ENCODE results near the gene BICC1.
"Not testable (repeated sequence)": the region's sequence is repeated elsewhere in the genome, so short reads cannot be mapped to it uniquely, and the experiment has no call there.

Gene BICC1

DNA sequence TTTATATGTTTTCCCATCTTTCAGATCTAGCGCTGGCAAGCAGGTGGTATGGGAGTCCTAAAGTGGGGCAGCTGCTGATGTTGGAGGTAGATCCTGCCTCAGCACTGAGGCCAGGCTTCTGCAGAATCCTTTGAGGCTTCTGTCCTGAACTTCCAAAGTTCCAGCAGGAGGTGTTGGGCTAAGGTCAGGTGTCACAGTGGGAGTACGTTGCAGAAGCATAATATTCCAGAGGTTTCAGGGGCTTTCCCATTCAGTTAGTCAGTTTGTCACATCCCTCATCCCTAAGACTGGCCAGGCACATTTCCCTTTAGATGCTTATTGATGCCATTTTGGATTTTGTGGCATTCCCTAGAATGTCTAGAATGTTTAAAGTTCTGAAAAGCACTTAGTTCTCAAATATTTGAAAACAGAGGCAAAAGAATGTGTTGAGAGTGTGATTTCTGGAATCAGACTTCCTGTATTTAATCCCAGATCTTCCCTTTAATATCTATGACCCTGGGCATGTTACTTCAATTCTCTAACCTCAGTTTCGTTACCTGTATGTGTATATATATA lies 344.7 kb downstream of the BICC1 start:
- peak; percentile 6 for DNase-seq (ENCODE audit: low spot score)

DNA sequence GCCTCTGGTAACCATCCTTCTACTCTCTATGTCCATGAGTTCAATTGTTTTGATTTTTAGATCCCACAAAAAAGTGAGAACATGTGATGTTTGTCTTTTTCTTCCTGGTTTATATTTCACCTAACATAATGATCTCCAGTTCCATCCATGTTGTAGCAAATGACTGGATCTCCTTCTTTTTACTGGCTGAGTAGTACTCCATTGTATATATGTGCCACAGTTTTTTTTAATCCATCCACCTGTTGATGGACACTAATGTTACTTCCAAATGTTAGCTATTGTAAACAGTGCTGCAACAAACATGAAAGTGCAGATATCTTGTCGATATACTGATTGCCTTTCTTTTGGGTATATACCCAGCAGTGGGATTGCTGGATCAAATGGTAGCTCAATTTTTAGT lies 345.5 kb downstream of the BICC1 start:
- DNase-seq (ENCODE audit: low spot score) = not testable (repeated sequence)

- DNase-seq (ENCODE audit: low spot score) = peak; percentile 45
Measured at GRCh38 chr10:58859526-58859925, 346.9 kb downstream of the BICC1 start.

GRCh38 chr10:58867683-58868082 lies 355.0 kb downstream of the BICC1 start:
- DNase-seq (ENCODE audit: low spot score) = no peak

DNA sequence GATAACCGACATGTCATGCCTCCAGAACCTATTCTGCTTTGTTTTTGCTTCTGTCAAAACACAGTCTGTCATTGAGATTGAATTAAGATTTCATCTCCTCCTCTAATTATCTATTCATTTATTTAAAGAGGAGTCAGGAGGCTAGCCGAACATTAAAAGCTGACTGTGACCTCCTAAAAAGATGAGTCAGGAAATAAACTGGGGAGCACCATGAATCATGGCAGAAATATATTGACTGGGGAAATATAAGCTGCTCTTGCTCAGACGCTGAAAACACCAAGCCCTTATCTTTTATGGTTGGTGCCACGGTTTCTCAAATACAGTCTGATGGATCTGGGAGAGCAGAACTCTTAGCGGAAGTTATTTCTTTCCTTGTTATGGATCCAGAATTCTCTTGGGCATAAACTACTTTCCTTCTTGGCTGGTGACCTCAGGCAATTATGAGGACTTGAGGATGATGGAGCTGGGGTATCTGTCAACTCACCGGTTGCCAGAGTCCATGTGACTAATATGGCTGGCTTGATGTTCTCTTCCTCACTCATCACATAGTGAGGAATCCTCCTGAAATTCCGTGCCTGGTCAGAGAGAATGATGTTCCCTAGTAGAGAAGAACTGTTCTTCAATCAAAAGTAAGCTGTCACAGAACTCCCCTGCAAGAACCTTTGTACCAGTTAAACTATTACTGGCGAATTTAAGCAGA lies 356.2 kb downstream of the BICC1 start:
- no peak for DNase-seq (ENCODE audit: low spot score)

DNA sequence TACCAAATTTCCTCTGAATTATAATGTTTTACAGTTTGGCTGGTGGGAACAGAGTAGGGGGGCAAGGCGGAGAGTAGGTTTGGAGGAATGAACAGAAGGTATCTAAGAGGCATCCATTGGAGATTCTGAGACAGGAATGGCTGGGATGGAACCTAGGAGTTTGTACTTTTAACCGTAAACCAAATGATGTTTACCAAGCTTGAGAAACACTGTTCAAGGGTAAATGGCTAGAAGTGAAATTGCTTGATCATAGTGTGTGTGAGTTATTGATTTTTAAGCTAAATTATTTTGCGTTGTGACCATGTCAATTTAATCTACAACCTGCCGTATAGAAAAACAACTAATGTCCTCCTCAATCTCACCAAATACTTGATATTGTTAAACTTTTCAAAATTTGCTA lies 357.4 kb downstream of the BICC1 start:
- no peak for DNase-seq (ENCODE audit: low spot score)

- DNase-seq (ENCODE audit: low spot score) = no peak
Measured at GRCh38 chr10:58873161-58873560, 360.5 kb downstream of the BICC1 start.
